ENCODE measurements around the gene YRDC.

- TF ChIP-seq ZBTB21 (CRISPR knock-in tag; IDR thresholded peaks at IDR 0.05; ENCODE audit: borderline replicate concordance) (no peak), CREB1 (CRISPR knock-in tag; IDR thresholded peaks at IDR 0.05) (no peak), NFE2L1 (CRISPR knock-in tag; IDR thresholded peaks at IDR 0.05) (no peak)
Observed at GRCh38 chr1:37808369-37809319, 636 bp upstream of the YRDC start.
